Fibroblast of villous mesenchyme (primary cell): ENCODE results near the gene STX8. TPM values are rescaled to one million over a fixed set of nuclear protein-coding genes. Genes with fewer than 3 reads are reported as not detected.
A peak's percentile ranks its signal among the peaks of the same experiment; 100 is the strongest.

Experiments used
- DNase-seq: peaks from one replicate; pipeline ENCODE4 v3.0.0-alpha.2; 2010; ENCODE audit warnings: low read depth
- H3K4me3 ChIP-seq: 2 replicates; pipeline ENCODE4 v1.5.1; 2011; ENCODE audit warnings: low read depth, mild to moderate bottlenecking, low read length
- total RNA-seq: library from RNA; depleted of rRNA; stranded (reverse); fragments of >200 nt; gene quantifications from 2 replicates; pipeline ENCODE4 v1.2.3, GENCODE V29; 2012
- TF ChIP-seq, protein P1 (sequence below): IDR thresholded peaks from 2 replicates; pipeline ENCODE4 v1.5.1; 2012; ENCODE audit warnings: low read depth, mild to moderate bottlenecking, low read length; ENCODE audit not compliant: insufficient read depth

The STX8 gene
- total RNA-seq, 1 donor, result 91.1 TPM

DNA sequence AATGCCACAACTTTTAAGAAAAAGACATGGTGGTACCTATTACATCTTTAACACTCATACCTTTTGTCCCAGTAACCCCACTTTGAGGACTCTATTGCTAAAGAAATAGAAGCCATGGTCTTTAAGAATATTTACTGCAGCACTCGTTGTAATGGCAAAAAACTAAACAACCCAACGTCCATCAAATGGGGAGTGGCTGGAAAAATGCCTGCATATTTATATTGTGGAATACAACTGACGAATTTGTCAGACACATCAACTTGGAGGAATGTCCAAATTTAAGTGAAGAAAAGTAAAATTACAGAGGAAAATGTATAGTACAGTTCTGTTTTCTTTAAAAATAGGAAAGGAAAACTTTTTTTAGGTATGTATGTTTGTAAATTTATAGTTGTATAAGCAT, 47.8 kb downstream of the STX8 start:
- no peak overlapping the region for H3K4me3 ChIP-seq
- TF ChIP-seq, protein P1, sequence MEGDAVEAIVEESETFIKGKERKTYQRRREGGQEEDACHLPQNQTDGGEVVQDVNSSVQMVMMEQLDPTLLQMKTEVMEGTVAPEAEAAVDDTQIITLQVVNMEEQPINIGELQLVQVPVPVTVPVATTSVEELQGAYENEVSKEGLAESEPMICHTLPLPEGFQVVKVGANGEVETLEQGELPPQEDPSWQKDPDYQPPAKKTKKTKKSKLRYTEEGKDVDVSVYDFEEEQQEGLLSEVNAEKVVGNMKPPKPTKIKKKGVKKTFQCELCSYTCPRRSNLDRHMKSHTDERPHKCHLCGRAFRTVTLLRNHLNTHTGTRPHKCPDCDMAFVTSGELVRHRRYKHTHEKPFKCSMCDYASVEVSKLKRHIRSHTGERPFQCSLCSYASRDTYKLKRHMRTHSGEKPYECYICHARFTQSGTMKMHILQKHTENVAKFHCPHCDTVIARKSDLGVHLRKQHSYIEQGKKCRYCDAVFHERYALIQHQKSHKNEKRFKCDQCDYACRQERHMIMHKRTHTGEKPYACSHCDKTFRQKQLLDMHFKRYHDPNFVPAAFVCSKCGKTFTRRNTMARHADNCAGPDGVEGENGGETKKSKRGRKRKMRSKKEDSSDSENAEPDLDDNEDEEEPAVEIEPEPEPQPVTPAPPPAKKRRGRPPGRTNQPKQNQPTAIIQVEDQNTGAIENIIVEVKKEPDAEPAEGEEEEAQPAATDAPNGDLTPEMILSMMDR, result no peak
- no peak for DNase-seq

DNA sequence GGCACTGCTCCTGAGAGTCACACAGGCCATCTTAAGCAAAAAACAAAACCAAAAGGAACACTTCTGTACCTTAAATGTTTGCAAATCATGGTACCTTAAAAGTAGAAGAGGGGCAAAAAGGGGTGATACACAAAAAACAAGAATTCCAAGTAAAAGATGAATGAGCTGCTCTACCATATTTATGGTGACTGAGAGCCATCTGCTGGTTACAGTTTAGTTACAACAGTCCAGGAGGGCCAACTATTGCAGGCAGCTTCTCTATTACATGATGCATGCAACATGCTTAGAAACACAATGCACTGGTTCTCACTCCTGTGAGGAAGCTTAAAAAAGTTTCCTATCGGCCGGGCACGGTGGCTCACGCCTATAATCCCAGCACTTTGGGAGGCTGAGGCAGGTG, 53.5 kb downstream of the STX8 start:
- peak; percentile 60 for DNase-seq
- TF ChIP-seq, protein P1, result peak; percentile 65
- no peak overlapping the region for H3K4me3 ChIP-seq

GRCh38 chr17:9521062-9521461, 54.6 kb downstream of the STX8 start:
- TF ChIP-seq, protein P1, result no peak
- DNase-seq, result no peak
- H3K4me3 ChIP-seq, result no peak overlapping the region

DNA sequence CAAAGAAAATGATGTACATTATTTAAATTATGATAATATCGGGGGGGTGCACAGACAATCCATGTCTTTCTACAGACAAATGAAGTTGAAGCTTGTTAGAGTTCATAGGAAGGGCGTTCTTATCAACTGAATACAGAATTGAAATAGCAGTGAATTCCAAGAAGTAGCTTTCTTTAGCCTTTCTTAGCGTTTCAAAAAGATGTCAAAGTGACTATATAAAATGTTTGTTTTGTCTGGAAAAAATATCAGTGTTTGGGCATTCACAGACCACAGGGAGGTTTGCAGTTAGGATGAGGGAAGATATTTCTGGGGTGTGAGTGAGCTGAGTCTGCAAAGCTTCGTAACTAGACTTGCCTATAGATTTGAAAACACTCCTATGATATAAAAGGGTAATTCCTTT, 55.0 kb downstream of the STX8 start:
- DNase-seq, result no peak
- no peak overlapping the region for H3K4me3 ChIP-seq
- TF ChIP-seq, protein P1, result no peak

DNA sequence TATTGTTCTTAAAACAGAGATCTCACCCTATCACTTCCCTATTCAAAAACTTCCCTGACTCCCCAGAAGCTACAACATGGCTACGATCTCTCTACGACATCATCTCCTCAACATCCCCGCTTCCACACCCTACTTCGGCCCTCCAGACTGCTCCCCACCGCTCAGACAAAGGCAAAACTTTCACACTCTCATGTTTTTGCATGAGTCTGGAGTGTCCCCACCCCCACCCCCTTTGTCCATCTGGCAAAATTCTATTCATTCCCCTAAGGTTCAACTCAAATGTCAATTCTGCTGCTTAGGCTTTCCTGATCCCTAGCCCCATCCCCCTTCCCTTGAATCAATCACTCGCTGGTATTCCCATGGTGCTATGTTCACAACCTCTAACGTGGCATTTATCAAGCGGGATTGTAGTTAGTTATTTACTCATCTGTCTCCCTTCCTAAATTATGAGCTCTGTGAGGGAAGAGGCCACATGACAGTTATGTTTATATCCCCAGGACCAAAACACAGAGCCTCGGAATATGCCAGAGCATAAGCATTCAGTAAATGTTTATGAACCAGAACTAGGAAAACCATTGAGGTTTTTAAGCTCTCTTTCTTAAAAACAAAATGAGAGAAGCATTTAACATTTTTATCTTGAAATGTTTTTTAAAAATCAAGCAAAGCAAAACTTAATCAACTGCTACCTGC, 55.9 kb downstream of the STX8 start:
- TF ChIP-seq, protein P1, result no peak
- no peak overlapping the region for H3K4me3 ChIP-seq
- DNase-seq, result peak; percentile 59

DNA sequence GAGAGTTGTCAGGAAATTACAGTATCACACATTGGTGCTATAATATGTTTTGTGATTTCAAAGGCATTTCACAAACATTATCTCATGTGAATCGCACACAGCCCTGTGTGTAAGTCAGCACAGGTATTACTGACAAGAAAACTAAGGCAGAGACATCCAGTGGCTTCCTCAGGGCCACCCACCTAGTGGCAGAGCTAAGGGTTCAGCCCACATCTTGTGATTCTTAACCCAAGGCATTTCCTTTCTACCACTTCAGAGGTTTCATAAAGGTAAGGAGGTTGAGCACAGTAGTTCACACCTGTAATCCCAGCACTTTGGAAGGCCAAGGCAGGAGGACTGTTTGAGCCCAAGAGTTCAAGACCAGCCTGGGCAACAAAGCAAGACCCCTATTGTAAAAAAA, 58.2 kb downstream of the STX8 start:
- TF ChIP-seq, protein P1, result no peak
- DNase-seq, result no peak

GRCh38 chr17:9513266-9513665, 62.4 kb downstream of the STX8 start:
- TF ChIP-seq, protein P1, result no peak
- H3K4me3 ChIP-seq, result no peak overlapping the region
- DNase-seq, result peak; percentile 24

More for the DNA sequence above, 58.2 kb downstream of the STX8 start:
- no peak overlapping the region for H3K4me3 ChIP-seq
